ENCODE data around the gene MYCL.

The MYCL gene

GRCh38 chr1:39866767-39867166 lies 35.0 kb downstream of the MYCL start:
- no peak for TF ChIP-seq CTCF (IDR thresholded peaks at IDR 0.05; ENCODE audit: low read depth, low read length)

GRCh38 chr1:39865762-39866161 lies 36.0 kb downstream of the MYCL start:
- no peak overlapping the region for H3K4me3 ChIP-seq (ENCODE audit: low read depth, low read length)
- no peak for TF ChIP-seq CTCF (IDR thresholded peaks at IDR 0.05; ENCODE audit: low read depth, low read length)

More at GRCh38 chr1:39866767-39867166, 35.0 kb downstream of the MYCL start:
- H3K4me3 ChIP-seq (ENCODE audit: low read depth, low read length), result no peak overlapping the region

- TF ChIP-seq CTCF (IDR thresholded peaks at IDR 0.05; ENCODE audit: low read depth, low read length), result no peak
Observed at GRCh38 chr1:39863177-39863576, 38.5 kb downstream of the MYCL start.

GRCh38 chr1:39861003-39861402 lies 40.7 kb downstream of the MYCL start:
- no peak overlapping the region for H3K4me3 ChIP-seq (ENCODE audit: low read depth, low read length)
- TF ChIP-seq CTCF (IDR thresholded peaks at IDR 0.05; ENCODE audit: low read depth, low read length), result no peak

More at GRCh38 chr1:39863177-39863576, 38.5 kb downstream of the MYCL start:
- no peak overlapping the region for H3K4me3 ChIP-seq (ENCODE audit: low read depth, low read length)

- no peak for TF ChIP-seq CTCF (IDR thresholded peaks at IDR 0.05; ENCODE audit: low read depth, low read length)
- H3K4me3 ChIP-seq (ENCODE audit: low read depth, low read length), result no peak overlapping the region
Observed at GRCh38 chr1:39859859-39860812, 41.6 kb downstream of the MYCL start.

- H3K4me3 ChIP-seq (ENCODE audit: low read depth, low read length), result no peak overlapping the region
- TF ChIP-seq CTCF (IDR thresholded peaks at IDR 0.05; ENCODE audit: low read depth, low read length), result no peak
Observed at GRCh38 chr1:39858315-39858714, 43.4 kb downstream of the MYCL start.
